22Rv1 (cell line): ENCODE measurements around the gene MRPL55.

Experiments
- ZFX ChIP-seq: fragments of 450-650 bp; IDR thresholded peaks from 2 replicates; pipeline ENCODE4 v1.6.1; 2017; ENCODE audit warnings: antibody characterized with exemption, borderline replicate concordance
- TF ChIP-seq, protein P1 (sequence below): fragments of 450-650 bp; IDR thresholded peaks from 2 replicates; pipeline ENCODE4 v1.5.1; 2017; ENCODE audit warnings: mild to moderate bottlenecking

GRCh38 chr1:228141226-228142044 is 32.3 kb upstream of the MRPL55 start:
- TF ChIP-seq, protein P1, sequence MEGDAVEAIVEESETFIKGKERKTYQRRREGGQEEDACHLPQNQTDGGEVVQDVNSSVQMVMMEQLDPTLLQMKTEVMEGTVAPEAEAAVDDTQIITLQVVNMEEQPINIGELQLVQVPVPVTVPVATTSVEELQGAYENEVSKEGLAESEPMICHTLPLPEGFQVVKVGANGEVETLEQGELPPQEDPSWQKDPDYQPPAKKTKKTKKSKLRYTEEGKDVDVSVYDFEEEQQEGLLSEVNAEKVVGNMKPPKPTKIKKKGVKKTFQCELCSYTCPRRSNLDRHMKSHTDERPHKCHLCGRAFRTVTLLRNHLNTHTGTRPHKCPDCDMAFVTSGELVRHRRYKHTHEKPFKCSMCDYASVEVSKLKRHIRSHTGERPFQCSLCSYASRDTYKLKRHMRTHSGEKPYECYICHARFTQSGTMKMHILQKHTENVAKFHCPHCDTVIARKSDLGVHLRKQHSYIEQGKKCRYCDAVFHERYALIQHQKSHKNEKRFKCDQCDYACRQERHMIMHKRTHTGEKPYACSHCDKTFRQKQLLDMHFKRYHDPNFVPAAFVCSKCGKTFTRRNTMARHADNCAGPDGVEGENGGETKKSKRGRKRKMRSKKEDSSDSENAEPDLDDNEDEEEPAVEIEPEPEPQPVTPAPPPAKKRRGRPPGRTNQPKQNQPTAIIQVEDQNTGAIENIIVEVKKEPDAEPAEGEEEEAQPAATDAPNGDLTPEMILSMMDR: no peak
- no peak for TF ChIP-seq ZFX
